Measurements from ENCODE around the gene EDRF1. TPM values are rescaled to one million over a fixed set of nuclear protein-coding genes. Genes with fewer than 3 reads are reported as not detected.

EDRF1 gene
- total RNA-seq, 1 experiment from 2014 or later: 19.9 TPM

DNA sequence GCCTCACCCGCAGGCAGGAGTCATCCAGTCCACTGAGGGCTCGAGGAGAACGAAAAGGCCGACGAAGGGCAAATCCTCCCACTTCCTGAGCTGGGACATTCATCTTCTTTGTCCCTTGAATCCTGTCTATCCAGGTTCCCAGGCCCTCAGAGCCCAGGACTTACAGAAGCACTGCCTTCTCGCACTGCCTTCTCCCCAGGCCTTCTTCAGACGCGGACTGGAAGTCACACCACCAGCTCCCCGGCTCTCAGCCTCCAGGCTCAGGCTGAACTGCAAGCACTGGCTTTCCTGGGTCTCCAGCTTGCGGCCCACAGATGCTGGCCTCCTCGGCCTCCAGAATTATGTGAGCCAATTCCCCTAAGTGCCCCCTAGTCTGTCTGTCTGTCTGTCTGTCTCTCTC is 62.5 kb downstream of the EDRF1 start:
- CTCF ChIA-PET: no interaction called here
- Mint-ChIP-seq H3K27me3 (ENCODE audit: unreplicated experiment) (peaks cover 18% of the 10 kb centered on the region), H3K4me3 (ENCODE audit: low read depth, unreplicated experiment) (no peak overlapping the region), H3K36me3 (ENCODE audit: insufficient read depth, unreplicated experiment) (no peaks in the 10 kb centered on the region), H3K4me1 (ENCODE audit: low read depth, unreplicated experiment) (no peaks in the 10 kb centered on the region), H3K9me3 (ENCODE audit: low read depth, unreplicated experiment) (no peaks in the 10 kb centered on the region), H3K27ac (ENCODE audit: unreplicated experiment) (no peak overlapping the region)
- no TSS peak for BruUV-seq (replicated peaks)
- DNase-seq: no peak
- intact Hi-C loops (cut with micrococcal nuclease; ENCODE audit: unreplicated experiment): no loop called here
- TF ChIP-seq, protein P1, sequence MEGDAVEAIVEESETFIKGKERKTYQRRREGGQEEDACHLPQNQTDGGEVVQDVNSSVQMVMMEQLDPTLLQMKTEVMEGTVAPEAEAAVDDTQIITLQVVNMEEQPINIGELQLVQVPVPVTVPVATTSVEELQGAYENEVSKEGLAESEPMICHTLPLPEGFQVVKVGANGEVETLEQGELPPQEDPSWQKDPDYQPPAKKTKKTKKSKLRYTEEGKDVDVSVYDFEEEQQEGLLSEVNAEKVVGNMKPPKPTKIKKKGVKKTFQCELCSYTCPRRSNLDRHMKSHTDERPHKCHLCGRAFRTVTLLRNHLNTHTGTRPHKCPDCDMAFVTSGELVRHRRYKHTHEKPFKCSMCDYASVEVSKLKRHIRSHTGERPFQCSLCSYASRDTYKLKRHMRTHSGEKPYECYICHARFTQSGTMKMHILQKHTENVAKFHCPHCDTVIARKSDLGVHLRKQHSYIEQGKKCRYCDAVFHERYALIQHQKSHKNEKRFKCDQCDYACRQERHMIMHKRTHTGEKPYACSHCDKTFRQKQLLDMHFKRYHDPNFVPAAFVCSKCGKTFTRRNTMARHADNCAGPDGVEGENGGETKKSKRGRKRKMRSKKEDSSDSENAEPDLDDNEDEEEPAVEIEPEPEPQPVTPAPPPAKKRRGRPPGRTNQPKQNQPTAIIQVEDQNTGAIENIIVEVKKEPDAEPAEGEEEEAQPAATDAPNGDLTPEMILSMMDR (IDR thresholded peaks at IDR 0.05; ENCODE audit: unreplicated experiment): no peak

- H3K4me1 Mint-ChIP-seq (ENCODE audit: low read depth, unreplicated experiment): no peaks in the 10 kb centered on the region
- CTCF ChIA-PET: no interaction called here
- BruUV-seq (replicated peaks): no TSS peak
Observed at GRCh38 chr10:125782616-125783015, 63.1 kb downstream of the EDRF1 start.

DNA sequence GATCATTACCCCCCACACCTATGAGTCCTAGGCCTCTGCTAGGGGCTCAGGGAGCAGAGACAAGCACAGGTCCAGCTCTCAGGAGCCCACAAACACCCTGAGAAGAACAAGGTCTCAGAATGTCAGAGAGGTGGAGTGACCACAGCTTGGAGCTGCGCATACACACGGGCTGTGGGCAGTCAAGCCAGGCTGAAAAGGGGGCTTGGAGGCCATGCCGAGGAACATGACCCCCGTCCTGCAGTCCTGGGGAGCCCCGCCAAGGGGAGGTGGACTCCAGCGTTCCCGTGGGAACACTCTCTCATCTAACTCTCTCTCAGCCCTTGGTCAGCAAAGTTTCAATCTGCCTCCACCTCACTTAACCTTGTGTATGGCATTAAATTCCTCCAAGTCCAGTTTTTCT is 63.9 kb downstream of the EDRF1 start:
- H3K27me3 Mint-ChIP-seq (ENCODE audit: unreplicated experiment): peaks cover 4% of the 10 kb centered on the region
- no peak for DNase-seq
- H3K9me3 Mint-ChIP-seq (ENCODE audit: low read depth, unreplicated experiment): no peaks in the 10 kb centered on the region
- intact Hi-C loops (cut with micrococcal nuclease; ENCODE audit: unreplicated experiment): no loop called here
- BruUV-seq (replicated peaks): no TSS peak
- CTCF ChIA-PET: no interaction called here
- TF ChIP-seq, protein P1 (IDR thresholded peaks at IDR 0.05; ENCODE audit: unreplicated experiment): no peak
- H3K4me1 Mint-ChIP-seq (ENCODE audit: low read depth, unreplicated experiment): no peaks in the 10 kb centered on the region
- H3K36me3 Mint-ChIP-seq (ENCODE audit: insufficient read depth, unreplicated experiment): no peaks in the 10 kb centered on the region
- H3K4me3 Mint-ChIP-seq (ENCODE audit: low read depth, unreplicated experiment): no peak overlapping the region
- H3K27ac Mint-ChIP-seq (ENCODE audit: unreplicated experiment): no peak overlapping the region

More at GRCh38 chr10:125782616-125783015, 63.1 kb downstream of the EDRF1 start:
- intact Hi-C loops (cut with micrococcal nuclease; ENCODE audit: unreplicated experiment): no loop called here
- Mint-ChIP-seq H3K9me3 (ENCODE audit: low read depth, unreplicated experiment) (no peaks in the 10 kb centered on the region), H3K36me3 (ENCODE audit: insufficient read depth, unreplicated experiment) (no peaks in the 10 kb centered on the region), H3K27me3 (ENCODE audit: unreplicated experiment) (peaks cover 12% of the 10 kb centered on the region), H3K4me3 (ENCODE audit: low read depth, unreplicated experiment) (no peak overlapping the region), H3K27ac (ENCODE audit: unreplicated experiment) (no peak overlapping the region)
- TF ChIP-seq, protein P1 (IDR thresholded peaks at IDR 0.05; ENCODE audit: unreplicated experiment): no peak
- no peak for DNase-seq

- no peak overlapping the region for H3K27ac Mint-ChIP-seq (ENCODE audit: unreplicated experiment)
- H3K9me3 Mint-ChIP-seq (ENCODE audit: low read depth, unreplicated experiment): no peaks in the 10 kb centered on the region
- DNase-seq: no peak
- intact Hi-C loops (cut with micrococcal nuclease; ENCODE audit: unreplicated experiment): no loop called here
- TF ChIP-seq, protein P1 (IDR thresholded peaks at IDR 0.05; ENCODE audit: unreplicated experiment): no peak
- no TSS peak for BruUV-seq (replicated peaks)
- CTCF ChIA-PET: no interaction called here
- no peaks in the 10 kb centered on the region for H3K27me3 Mint-ChIP-seq (ENCODE audit: unreplicated experiment)
- H3K36me3 Mint-ChIP-seq (ENCODE audit: insufficient read depth, unreplicated experiment): no peaks in the 10 kb centered on the region
- no peaks in the 10 kb centered on the region for H3K4me1 Mint-ChIP-seq (ENCODE audit: low read depth, unreplicated experiment)
- no peak overlapping the region for H3K4me3 Mint-ChIP-seq (ENCODE audit: low read depth, unreplicated experiment)
Observed at GRCh38 chr10:125783957-125784356, 64.4 kb downstream of the EDRF1 start.
